HG03520 (cell line): ENCODE measurements around the gene OR51B4.
"Not testable (repeated sequence)": the region's sequence is repeated elsewhere in the genome, so short reads cannot be mapped to it uniquely, and the experiment has no call there.

ENCODE experiments used
- ATAC-seq: cut with Tn5 transposase; IDR thresholded peaks from one replicate; pipeline ENCODE4 v1.9.1; 2021; ENCODE audit warnings: mild to moderate bottlenecking, moderate library complexity; ENCODE audit not compliant: unreplicated experiment

OR51B4 gene

GRCh38 chr11:5301846-5302245, at the start of gene OR51B4:
Gene OR51B4 (minus strand): TSS chr11:5301946. CDS start chr11:5301946, 0 bp downstream.
- ATAC-seq: no peak

- ATAC-seq: no peak
Measured at GRCh38 chr11:5351208-5351607, 49.5 kb upstream of the OR51B4 start, which contains the start of gene OR51B6. Gene OR51B6 (plus strand): TSS chr11:5351508. CDS start chr11:5351508, 0 bp downstream.

- no peak for ATAC-seq
Measured at GRCh38 chr11:5349550-5349949, 47.8 kb upstream of the OR51B4 start.

GRCh38 chr11:5348551-5349194, 46.9 kb upstream of the OR51B4 start:
- no peak for ATAC-seq

GRCh38 chr11:5345831-5346230, 44.1 kb upstream of the OR51B4 start:
- no peak for ATAC-seq

GRCh38 chr11:5343474-5344335, 42.0 kb upstream of the OR51B4 start, which contains the start of gene OR51B5:
Gene OR51B5 (minus strand): TSS chr11:5343524. CDS start chr11:5343524, 0 bp downstream.
- no peak for ATAC-seq

- ATAC-seq: peak; percentile 48
Measured at GRCh38 chr11:5339771-5340322, 38.1 kb upstream of the OR51B4 start.

GRCh38 chr11:5337253-5337652, 35.5 kb upstream of the OR51B4 start:
- ATAC-seq: not testable (repeated sequence)

GRCh38 chr11:5336331-5336730, 34.6 kb upstream of the OR51B4 start:
- no peak for ATAC-seq

GRCh38 chr11:5335170-5335569, 33.4 kb upstream of the OR51B4 start:
- no peak for ATAC-seq

- no peak for ATAC-seq
Measured at GRCh38 chr11:5324197-5324596, 22.5 kb upstream of the OR51B4 start, which contains the start of gene OR51B2. Gene OR51B2 (minus strand): TSS chr11:5324297. CDS start chr11:5324297, 0 bp downstream.

- ATAC-seq: no peak
Measured at GRCh38 chr11:5317292-5317691, 15.5 kb upstream of the OR51B4 start.

- not testable (repeated sequence) for ATAC-seq
Measured at GRCh38 chr11:5313326-5314023, 11.7 kb upstream of the OR51B4 start.

GRCh38 chr11:5310423-5310822, 8.7 kb upstream of the OR51B4 start:
- ATAC-seq: no peak

- no peak for ATAC-seq
Measured at GRCh38 chr11:5307256-5308019, 5.7 kb upstream of the OR51B4 start.

- no peak for ATAC-seq
Measured at GRCh38 chr11:5304046-5304445, 2.3 kb upstream of the OR51B4 start.

- no peak for ATAC-seq
Measured at GRCh38 chr11:5303626-5304025, 1.9 kb upstream of the OR51B4 start.

- ATAC-seq: no peak
Measured at GRCh38 chr11:5300251-5300650, 1.5 kb downstream of the OR51B4 start.

GRCh38 chr11:5298451-5298850, 3.3 kb downstream of the OR51B4 start:
- no peak for ATAC-seq

- ATAC-seq: no peak
Measured at GRCh38 chr11:5297721-5298323, 3.9 kb downstream of the OR51B4 start.
